Left lung (tissue), 10 donors: ENCODE data around the gene GPX1. TPM values are rescaled to one million over a fixed set of nuclear protein-coding genes. Genes with fewer than 3 reads are reported as not detected.
"Not testable (repeated sequence)": the region's sequence is repeated elsewhere in the genome, so short reads cannot be mapped to it uniquely, and the experiment has no call there.

Experiments
- ATAC-seq: fragments of 200-7000 bp; cut with Tn5 transposase; one replicate; pipeline ENCODE4 v1.9.1; 2020; ENCODE audit warnings: moderate library complexity
- DNase-seq, 4 donors: peaks; one replicate each; pipeline ENCODE4 v3.0.0-alpha.2; 2013 to 2020
- H3K27ac ChIP-seq, 2 donors: fragments of 200-600 bp; sonication (generic) in 1 of 2; one replicate each; pipeline versions ENCODE4 v1.5.0 to v1.8.0; 2020 to 2021
- H3K27me3 ChIP-seq, 2 donors: fragments of 200-600 bp; sonication (generic) in 1 of 2; one replicate each; pipeline versions ENCODE4 v1.5.0 to v1.8.0; 2020 to 2021
- H3K36me3 ChIP-seq, 2 donors: fragments of 200-600 bp; sonication (generic) in 1 of 2; one replicate each; pipeline versions ENCODE4 v1.5.0 to v1.8.0; 2020 to 2021
- H3K4me1 ChIP-seq, 2 donors: fragments of 200-600 bp; one replicate each; pipeline ENCODE4 v1.8.0; 2021
- H3K4me3 ChIP-seq, 2 donors: fragments of 200-600 bp; sonication (generic) in 1 of 2; one replicate each; pipeline versions ENCODE4 v1.5.0 to v1.8.0; 2020 to 2021; ENCODE audit warnings: mild to moderate bottlenecking in 1 of 2
- H3K9me3 ChIP-seq, 2 donors: fragments of 200-600 bp; sonication (generic) in 1 of 2; one replicate each; pipeline versions ENCODE4 v1.5.0 to v1.8.0; 2020 to 2021
- intact Hi-C, 2 donors: fragments of 100-400 bp; cut with DNase I; formaldehyde crosslinking; loops; one replicate each; pipeline versions ENCODE4 v1.11.2 to v1.14.2; 2022
- polyA plus RNA-seq, 6 donors: library from polyadenylated mRNA; unstranded; fragments of 120-200 nt; gene quantifications; one replicate each; pipeline ENCODE4 v1.2.1, GENCODE V29; 2013; ENCODE audit not compliant: insufficient read length in 6 of 6
- total RNA-seq, 2 donors: library from RNA; stranded (reverse); fragmentation: NEBNext Ultra II Directional; extraction: Animal tissue kit (Norgen Biotek cat#: 25700); gene quantifications; one replicate each; pipeline ENCODE4 v1.2.1, GENCODE V29; 2021
- TF ChIP-seq, protein P1 (sequence below), 2 donors: fragments of 200-600 bp; sonication (generic) in 1 of 2; IDR thresholded peaks; one replicate each; pipeline versions ENCODE4 v1.5.0 to v1.8.0; 2021; ENCODE audit warnings: antibody characterized with exemption in 2 of 2
- donor health status: DM: no; HTN: yes; CAD: no.
- donor health status: DM: no; HTN: no; CAD: no.

GPX1 gene
- total and polyA plus RNA-seq, 8 donors = 100 to 518 (median 145) TPM

DNA sequence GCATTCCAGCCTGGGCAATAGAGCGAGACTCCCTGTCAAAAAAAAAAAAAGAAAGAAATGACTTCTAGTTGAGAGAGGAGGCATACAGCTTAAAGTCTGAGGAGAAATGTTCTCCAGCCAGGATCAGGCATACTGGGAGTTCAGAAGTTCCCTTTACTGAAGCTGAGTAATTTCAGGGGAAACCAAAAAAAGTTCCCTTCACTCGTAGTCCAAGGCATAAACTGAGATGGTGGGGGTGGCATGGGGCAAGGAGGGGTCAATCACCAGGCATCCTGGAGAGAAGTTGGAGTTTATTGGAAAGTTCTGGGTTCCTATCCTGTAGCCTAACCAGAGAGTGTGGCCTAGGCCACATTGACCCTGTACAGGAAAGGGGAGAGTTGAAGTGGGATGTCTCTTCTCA lies 5.9 kb downstream of the GPX1 start:
- no peak overlapping the region for H3K4me3 ChIP-seq
- peak overlapping the region; percentile 86 to 90 for H3K27ac ChIP-seq
- ATAC-seq (peak; percentile 10), DNase-seq (no peak)
- peaks cover 0 to 29% of the 10 kb centered on the region in 2 donors for H3K36me3 ChIP-seq
- intact Hi-C loops = no loop called here
- peaks cover 32 to 93% of the 10 kb centered on the region in 2 donors for H3K4me1 ChIP-seq
- H3K27me3 ChIP-seq = no peaks in the 10 kb centered on the region
- H3K9me3 ChIP-seq = no peaks in the 10 kb centered on the region
- TF ChIP-seq, protein P1, sequence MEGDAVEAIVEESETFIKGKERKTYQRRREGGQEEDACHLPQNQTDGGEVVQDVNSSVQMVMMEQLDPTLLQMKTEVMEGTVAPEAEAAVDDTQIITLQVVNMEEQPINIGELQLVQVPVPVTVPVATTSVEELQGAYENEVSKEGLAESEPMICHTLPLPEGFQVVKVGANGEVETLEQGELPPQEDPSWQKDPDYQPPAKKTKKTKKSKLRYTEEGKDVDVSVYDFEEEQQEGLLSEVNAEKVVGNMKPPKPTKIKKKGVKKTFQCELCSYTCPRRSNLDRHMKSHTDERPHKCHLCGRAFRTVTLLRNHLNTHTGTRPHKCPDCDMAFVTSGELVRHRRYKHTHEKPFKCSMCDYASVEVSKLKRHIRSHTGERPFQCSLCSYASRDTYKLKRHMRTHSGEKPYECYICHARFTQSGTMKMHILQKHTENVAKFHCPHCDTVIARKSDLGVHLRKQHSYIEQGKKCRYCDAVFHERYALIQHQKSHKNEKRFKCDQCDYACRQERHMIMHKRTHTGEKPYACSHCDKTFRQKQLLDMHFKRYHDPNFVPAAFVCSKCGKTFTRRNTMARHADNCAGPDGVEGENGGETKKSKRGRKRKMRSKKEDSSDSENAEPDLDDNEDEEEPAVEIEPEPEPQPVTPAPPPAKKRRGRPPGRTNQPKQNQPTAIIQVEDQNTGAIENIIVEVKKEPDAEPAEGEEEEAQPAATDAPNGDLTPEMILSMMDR (IDR thresholded peaks at IDR 0.05) = no peak

DNA sequence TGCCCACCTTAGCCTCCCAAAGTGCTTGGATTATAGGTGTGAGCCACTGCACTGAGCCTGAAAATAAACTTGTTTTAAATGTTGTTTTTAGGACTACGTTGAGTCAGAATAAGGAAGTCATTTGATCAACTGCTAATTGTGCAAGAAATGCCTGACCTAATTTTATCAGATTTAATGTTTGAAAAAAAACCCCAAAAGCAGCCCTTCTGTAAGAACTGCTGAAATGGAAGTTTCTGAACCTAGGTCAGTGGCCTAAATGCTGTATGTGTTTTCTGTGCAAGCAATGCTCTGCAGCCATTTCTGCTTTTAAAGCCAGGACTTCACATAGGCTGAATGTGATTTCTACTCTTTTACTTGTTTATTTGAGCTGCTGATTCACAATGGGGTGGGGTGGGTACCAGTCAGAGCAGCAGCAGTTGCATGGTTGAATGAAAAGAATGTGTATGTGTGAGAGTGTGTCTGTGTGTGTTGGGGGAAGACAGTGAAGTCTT lies 6.6 kb downstream of the GPX1 start:
- TF ChIP-seq, protein P1 (IDR thresholded peaks at IDR 0.05) = no peak
- no peaks in the 10 kb centered on the region for H3K9me3 ChIP-seq
- ATAC-seq = peak; percentile 47
- intact Hi-C loops = no loop called here
- peak overlapping the region; percentile 86 to 90 for H3K27ac ChIP-seq
- H3K4me3 ChIP-seq = no peak overlapping the region
- no peaks in the 10 kb centered on the region for H3K27me3 ChIP-seq
- no peak for DNase-seq
- H3K36me3 ChIP-seq = peaks cover 0 to 22% of the 10 kb centered on the region in 2 donors
- H3K4me1 ChIP-seq = peaks cover 33 to 93% of the 10 kb centered on the region in 2 donors

DNA sequence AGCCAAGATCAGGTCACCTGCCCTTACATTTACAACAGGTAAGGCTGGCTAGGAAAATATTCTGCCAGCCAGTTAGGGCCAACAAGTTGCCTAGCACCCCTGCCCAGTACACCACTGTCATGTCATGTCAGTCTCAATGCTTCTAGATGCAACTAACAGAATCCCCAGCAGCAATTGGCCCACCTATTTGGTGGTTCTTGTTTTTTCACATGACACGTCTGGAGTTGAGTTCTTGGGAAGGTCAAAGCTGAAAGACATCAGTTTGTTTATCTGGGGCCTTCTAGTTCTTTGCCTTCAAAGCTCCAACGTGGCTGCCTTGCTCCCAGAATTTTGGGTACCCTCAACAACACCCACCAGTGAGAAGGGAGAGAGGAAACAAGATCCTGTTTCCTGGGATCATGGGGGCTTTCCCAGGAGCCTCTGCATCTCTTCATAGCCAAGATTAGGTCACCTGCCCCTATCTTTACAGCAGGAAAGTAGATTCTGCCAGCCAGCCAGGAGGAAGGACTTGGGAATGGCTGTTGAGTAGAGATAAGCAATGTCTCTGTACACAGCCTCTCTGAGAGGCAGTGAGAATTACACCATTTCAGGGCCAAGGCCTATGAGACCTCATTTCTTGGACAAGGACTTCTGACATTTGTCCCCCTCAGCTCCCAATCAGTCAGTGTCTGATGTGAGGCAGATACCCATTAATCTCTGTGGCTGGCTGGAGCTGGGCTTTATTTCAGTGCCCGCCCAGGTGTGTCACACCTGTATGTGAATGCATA lies 8.6 kb downstream of the GPX1 start:
- ATAC-seq (no peak), DNase-seq (no peak)
- intact Hi-C loops = no loop called here
- no peaks in the 10 kb centered on the region for H3K9me3 ChIP-seq
- H3K27me3 ChIP-seq = no peaks in the 10 kb centered on the region
- peaks cover 0 to 4% of the 10 kb centered on the region in 2 donors for H3K36me3 ChIP-seq
- no peak overlapping the region for H3K4me3 ChIP-seq
- peak overlapping the region; percentile 7 to 90 for H3K27ac ChIP-seq
- peaks cover 22 to 88% of the 10 kb centered on the region in 2 donors for H3K4me1 ChIP-seq
- TF ChIP-seq, protein P1 (IDR thresholded peaks at IDR 0.05) = no peak

DNA sequence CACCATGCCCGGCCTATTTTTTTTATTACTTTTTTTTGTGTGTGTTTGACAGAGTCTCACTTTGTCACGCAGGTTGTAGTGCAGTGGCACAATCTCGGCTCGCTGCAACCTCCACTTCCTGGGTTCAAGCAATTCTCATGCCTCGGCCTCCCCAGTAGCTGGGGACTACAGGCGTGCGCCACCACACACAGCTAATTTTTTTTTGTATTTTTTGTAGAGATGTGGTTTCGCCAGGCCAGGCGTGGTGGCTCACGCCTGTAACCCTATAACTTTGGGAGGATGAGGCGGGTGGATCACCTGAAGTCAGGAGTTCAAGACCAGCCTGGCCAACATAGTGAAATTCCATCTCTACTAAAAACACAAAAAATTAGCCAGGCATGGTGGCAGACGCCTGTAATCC lies 9.8 kb downstream of the GPX1 start:
- H3K27me3 ChIP-seq, intact Hi-C loops, ATAC-seq, H3K4me3 ChIP-seq, DNase-seq, H3K9me3 ChIP-seq, H3K36me3 ChIP-seq: not testable (repeated sequence)
- Histone ChIP-seq H3K4me1 (peaks cover 24 to 91% of the 10 kb centered on the region in 2 donors), H3K27ac (peak overlapping the region in 1 of 2 donors; percentile 100)

DNA sequence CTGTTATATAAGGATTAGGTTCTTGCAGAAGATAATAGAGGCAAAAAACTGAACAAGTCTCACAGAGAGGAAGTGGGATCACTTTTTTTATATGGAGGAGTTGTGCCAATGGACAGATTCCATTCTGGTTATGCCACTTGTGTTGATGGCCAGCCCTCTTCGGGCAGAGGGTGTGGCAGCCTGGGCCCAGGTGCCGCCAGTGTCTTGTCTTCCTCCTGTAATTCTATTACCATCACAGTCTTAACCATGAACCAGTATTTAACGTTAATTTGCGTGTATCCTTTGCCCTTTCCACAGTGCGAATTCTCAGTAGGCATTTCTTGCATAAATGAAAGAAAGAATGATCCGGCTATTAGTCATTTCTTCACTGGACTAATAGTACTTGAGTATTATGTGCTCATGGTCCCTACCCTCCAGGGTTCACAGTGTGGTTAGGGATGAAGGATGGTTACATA lies 11.3 kb downstream of the GPX1 start:
- intact Hi-C loops = no loop called here
- ATAC-seq (peak; percentile 42), DNase-seq (no peak)
- Histone ChIP-seq H3K36me3 (no peaks in the 10 kb centered on the region), H3K9me3 (no peaks in the 10 kb centered on the region), H3K4me3 (no peak overlapping the region), H3K27ac (peak overlapping the region; percentile 87 to 100), H3K4me1 (peaks cover 22 to 91% of the 10 kb centered on the region in 2 donors), H3K27me3 (no peaks in the 10 kb centered on the region)
- TF ChIP-seq, protein P1 (IDR thresholded peaks at IDR 0.05) = no peak
